A172 (cell line): Measurements from ENCODE around the gene AP2A1. TPM values are rescaled to one million over a fixed set of nuclear protein-coding genes. Genes with fewer than 3 reads are reported as not detected.
A peak's percentile ranks its signal among the peaks of the same experiment; 100 is the strongest.
"Not testable (repeated sequence)": the region's sequence is repeated elsewhere in the genome, so short reads cannot be mapped to it uniquely, and the experiment has no call there.

ENCODE experiments used
- DNase-seq: peaks from one replicate; pipeline ENCODE4 v3.0.0-alpha.2; 2015; ENCODE audit warnings: low spot score
- total RNA-seq: library from RNA; depleted of rRNA; stranded (reverse); fragments of >200 nt; shearing (Covaris generic); gene quantifications from 2 replicates; pipeline ENCODE4 v1.2.3, GENCODE V29; 2014

The AP2A1 gene
- total RNA-seq, 1 experiment from 2014 or later = 130 TPM

DNA sequence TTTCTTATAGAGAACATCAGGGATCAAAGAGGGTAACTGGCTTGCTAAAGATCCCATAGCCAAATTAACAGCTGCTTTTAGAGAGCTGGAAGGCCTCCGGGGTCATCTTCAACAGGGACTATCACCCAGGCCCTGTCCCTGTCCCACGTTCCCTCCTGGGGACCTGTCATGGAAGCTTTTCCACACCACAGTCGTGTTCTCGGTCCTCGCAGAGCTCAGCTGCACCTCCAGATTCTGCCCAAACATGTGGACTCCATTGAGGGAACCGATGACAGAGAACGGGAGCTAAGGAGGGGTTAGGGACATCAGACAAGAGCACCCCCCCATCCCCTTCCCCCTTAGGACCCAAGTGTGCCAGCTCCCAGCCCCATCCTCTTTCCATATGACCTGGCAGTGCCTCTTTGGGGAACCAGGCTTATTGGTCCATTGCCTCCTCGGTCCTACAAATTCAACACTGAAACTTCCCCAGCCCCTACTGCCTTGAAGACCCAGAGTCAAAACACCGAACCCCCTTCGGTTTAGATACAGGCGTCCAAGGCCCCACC is 45.7 kb downstream of the AP2A1 start:
- no peak for DNase-seq

DNA sequence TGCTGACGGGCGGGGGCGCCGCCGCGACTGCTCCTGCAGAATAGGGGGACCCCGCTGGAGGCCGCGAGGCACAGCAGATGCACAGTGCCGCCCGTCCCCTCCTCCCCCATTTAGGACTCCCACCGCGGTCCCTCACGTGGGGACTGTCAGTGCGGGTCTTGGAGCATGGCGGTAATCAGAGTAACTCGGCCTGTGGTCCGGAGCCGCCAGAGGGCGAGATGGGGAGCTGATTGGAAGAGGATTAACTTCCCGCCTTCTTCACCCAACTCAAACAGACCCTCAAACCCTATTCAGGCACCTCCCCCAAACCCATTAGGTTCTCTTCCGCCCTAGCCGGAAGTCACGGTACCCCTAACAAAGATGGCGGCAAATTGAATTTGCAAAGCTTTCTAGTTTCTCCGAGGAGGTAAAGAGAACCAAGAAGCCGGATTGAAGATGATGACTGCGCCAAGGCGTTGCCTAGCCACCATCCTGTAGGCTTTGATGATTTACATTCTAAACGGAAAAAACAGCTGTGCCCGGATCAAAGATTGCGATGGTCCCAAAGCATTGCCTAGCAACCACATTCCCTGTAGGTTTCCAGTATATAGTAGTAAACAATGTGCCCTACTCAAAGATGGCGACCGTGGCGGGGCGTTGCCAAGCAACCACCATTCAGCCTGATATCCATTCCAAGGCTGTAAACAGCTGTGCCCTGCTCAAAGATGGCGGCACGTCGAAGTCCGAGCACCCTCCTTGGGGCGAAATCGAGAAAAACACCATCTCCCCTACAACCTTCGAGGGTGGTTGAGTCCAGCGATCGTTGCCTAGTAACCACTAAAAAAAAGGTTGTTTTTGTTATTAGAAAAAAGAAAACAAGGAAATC is 46.4 kb downstream of the AP2A1 start, which contains the start of gene FUZ:
FUZ (minus strand) TSS at position 296 of the 865 bp plus-strand sequence; CDS start at position 110, 186 bp downstream.
- DNase-seq = peak; percentile 99

DNA sequence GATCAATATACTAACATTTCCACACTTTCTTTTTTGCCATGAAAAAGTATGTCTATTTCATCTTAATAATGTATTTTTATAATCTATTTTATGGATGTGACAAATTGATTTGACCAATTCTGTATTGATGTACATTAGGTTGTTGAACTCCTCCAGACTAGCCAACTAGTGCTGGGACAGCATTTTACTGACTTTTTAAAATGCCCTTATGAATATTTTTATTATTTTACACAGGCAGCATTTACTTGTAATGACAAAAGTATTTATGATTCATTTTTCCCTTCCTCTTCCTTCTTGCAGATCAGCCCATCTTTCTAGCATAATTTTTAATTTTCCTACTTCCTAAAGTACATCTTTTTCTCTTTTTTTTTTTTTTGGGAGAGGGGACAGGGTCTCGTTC is 47.2 kb downstream of the AP2A1 start:
- DNase-seq = no peak

DNA sequence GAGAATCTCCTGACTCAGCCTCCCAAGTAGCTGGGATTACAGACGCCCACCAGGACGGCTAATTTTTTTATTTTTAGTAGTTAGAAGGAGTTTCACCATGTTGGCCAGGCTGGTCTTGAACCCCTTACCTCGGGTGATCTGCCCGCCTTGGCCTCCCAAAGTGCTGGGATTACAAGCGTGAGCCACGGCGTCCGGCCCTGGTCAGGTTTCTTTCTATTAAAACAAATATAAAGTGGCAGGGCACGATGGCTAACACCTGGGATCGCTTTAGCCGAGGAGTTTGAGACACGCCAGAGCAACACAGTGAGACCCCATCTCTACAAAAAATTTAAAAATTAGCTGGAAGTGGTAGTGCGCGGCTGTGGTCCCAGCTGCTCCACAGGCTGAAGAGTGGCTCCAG is 49.8 kb downstream of the AP2A1 start:
- no peak for DNase-seq

DNA sequence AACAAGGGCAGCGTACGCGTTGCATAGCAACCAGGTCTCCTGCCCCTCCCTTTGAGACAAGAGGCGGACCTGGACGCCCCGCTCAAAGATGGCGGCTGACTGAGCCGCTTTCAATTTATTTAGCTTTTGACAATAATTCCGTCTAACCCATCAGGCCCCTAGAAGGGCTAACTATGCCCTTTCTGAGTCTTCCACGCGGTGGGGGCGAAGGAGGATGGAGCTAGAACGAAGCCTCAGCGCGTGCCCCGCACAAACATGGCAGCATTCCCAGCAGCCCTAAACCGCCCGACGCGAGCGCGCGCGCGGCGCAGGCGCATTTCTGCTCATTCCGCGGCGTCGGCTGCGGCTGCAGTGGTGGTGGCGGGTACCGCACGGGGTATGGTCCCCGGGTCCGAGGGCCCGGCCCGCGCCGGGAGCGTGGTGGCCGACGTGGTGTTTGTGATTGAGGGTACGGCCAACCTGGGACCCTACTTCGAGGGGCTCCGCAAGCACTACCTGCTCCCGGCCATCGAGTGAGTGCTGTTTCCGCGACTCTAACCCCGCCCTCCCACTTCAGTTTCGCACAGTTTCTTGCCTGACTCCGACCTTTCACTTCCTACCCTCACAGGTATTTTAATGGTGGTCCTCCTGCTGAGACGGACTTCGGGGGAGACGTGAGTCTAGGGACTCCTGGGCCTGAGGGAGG is 51.3 kb downstream of the AP2A1 start, which contains the start of gene MED25:
MED25 (plus strand) TSS at position 326 of the 685 bp plus-strand sequence; CDS start at position 379, 53 bp downstream.
- peak; percentile 80 for DNase-seq

DNA sequence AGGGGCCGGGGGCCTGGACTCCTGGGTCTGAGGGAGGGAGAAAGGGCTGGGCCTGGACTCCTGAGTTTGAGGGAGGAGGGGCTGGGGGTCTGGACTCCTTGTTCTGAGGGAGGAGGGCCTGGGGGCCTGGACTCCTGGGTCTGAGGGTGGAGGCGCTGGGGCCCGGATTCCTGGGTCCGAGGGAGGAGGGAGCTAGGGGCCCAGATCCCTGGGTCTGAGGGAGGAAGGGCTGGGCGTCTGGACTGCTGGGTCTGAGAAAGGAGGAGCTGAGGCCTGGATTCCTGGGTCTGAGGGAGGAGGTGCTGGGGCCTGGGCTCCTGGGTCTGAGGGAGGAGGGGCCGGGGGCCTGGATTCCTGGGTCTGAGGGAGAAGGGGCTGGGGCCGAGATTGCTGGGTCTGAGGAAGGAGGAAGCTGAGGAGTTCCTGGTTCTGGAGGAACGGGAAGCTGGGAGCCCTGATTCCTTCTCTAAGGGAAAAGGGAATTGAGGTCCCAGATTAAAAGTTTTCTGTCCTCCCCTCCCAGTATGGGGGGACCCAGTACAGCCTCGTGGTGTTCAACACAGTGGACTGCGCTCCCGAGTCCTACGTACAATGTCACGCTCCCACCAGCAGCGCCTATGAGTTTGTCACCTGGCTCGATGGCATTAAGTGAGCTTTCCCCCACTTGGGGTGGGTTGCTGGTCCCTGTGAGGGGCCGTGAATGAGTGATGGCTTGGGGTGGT is 52.0 kb downstream of the AP2A1 start:
- no peak for DNase-seq

DNA sequence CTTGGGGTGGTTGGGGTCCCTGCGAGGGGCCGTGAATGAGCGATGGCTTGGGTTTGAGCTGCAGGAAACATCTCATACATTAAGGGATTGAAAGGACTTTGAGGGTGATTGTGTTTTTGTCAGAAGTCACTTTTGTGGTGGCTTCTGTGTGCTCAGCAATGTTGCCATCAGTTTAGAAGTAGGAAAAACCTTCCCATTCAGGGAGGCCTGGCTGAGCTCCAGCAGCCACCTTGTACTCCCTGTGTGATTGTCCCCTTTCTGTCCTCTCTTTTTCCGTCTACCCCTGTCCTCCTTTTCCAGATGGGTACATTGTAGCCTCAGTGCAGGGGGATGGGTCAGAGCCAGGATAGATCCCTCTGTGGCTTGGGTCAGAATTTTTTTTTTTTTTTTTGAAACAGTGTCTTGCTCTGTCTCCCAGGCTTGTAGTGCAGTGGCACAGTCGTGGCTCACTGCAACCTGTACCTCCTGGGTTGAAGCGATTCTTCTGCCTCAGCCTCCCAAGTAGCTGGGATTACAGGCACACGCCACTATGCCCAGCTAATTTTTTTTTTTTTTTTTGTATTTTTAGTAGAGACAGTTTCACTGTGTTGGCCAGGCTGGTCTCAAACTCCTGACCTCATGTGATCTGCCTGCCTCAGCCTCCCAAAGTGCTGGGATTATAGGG is 52.8 kb downstream of the AP2A1 start:
- not testable (repeated sequence) for DNase-seq

DNA sequence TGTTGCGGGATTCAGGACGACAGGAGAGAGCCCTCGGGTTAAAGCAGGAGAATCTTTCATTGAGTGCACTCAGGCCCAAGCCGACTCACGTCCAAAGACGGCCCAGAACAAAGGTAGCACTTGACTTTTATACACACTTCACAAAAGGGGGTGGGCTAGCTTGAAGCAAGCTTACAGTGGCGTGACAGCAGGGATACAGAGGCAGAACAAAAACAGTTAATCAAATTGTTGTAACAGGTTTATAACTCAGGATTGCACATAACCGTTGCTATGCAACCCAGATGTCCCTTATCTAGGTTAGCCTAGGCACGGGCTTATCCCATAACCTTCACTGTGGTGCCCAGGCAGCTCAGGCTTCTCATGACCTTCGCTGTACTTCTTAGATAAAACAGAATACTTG is 53.3 kb downstream of the AP2A1 start:
- DNase-seq = no peak

DNA sequence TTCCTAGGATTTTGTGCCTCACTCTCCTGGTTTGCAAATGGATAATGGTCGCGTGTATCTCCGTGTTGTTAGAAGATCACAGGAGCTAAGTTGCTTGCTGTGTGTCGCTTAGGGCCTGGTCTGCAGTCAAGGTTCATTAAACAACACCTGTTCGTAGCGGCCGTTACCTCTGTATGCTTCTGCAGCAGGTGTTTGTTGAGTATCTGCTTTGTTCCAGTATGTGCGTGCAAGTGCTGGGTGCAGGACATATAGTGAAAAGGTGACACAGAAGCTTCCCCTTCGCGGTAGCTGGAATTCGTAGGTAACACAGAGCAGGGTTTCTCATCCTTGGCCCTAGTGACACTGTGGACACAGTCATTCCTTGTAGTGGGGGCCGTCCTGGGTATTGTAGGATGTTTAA is 56.7 kb downstream of the AP2A1 start:
- no peak for DNase-seq

DNA sequence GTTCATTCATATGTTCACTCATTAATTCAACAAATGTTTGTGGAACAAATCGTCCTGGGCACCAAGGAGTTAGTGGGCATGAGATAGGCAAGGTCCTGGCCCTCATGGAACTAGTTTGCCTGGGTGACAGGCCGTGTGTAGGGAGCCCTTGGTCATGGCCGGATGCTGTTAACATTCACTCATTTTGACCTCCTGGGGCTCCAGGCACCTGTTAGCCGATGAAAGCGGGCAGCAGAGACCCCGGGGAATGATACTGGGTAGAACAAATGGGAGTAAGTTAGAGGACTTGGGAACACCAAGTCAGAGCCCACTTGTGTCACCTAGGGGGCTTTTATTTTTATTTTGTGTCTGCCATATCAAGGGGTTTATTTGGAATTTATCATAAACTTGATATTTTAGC is 57.9 kb downstream of the AP2A1 start:
- DNase-seq = no peak

DNA sequence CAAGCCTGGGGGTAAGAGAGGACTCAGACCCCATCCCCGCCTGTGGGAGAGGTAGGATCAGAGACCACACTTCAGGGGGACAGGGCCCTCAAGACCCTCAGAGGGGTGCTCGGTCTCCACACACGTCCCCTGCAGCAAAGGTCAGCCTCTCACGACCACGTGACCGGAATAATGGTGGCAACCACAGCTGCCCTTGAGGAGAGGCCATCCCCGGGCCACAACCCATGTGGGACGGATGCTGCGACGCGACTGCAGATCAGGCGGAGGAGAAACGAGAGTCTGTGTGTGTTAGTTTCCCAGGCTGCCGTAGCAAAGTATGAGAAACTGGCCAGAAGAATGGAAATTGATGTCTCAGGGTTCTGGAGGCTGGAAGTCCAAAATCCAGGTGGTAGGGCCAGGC is 60.2 kb downstream of the AP2A1 start:
- DNase-seq = no peak

DNA sequence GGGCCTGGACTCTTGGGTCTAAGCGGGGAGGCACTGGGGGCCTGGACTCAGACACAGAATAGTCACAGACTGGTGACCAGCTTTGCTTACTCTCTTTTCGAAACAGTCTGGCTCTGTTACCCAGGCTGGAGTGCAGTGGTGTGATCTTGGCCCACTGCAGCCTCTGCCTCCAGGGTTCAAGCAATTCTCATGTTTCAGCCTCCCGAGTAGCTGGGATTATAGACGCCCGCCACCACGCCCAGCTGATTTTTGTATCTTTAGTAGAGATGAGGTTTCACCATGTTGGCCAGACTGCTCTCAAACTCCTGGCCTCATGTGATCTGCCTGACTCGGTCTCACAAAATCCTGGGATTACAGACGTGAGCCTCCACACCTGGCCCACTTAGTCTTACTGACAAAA is 62.4 kb downstream of the AP2A1 start:
- DNase-seq = no peak

DNA sequence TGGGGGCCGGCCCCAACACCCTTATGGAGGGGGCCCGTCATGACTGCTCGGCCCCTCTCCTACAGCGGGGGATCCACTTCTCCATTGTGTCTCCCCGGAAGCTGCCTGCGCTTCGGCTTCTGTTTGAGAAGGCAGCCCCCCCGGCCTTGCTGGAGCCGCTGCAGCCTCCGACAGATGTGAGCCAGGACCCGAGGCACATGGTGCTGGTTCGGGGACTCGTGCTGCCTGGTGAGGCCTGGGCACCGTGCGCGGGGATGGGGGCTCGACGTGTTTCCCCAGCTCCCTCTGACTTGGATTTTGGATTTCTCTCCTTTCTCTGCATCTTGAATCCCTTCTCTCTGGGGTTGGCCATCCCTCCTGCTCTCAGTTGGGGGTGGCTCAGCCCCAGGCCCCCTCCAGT is 62.9 kb downstream of the AP2A1 start:
- no peak for DNase-seq

DNA sequence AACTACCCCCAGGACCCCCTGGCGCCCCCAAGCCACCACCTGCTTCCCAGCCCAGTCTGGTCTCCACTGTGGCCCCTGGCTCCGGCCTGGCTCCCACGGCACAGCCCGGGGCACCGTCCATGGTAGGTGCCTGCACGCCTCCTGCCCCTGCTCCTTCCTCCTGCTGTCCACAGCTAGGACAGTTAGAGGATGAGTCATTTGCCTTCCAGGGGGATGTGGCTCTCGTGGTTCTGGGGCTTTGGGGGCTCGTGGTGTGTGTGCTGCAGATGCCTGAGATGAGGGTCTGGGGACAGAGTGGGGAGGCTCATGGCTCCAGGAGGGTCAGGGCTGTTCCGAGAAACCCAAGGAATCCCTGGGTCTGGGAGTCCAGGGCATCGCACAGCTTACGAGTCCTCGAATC is 64.0 kb downstream of the AP2A1 start:
- DNase-seq = no peak

DNA sequence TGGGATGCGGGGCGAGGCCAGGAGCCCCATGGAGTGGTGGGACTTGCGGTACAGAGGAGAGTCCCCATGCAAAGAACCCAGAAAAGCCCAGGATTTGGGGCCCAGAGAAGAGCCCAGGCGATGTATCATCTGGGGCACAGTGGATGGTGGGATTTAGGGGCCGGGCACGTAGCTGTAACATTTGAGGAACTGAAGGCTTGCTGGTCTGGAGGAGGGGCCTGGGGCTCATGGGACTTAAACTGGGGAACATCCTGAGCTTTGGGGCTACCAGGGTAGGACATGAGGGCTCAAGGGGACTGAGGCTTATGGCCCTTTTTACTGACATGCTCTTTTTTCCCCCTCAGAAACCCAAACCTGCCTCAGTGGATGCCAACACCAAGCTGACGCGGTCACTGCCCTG is 64.8 kb downstream of the AP2A1 start:
- no peak for DNase-seq

DNA sequence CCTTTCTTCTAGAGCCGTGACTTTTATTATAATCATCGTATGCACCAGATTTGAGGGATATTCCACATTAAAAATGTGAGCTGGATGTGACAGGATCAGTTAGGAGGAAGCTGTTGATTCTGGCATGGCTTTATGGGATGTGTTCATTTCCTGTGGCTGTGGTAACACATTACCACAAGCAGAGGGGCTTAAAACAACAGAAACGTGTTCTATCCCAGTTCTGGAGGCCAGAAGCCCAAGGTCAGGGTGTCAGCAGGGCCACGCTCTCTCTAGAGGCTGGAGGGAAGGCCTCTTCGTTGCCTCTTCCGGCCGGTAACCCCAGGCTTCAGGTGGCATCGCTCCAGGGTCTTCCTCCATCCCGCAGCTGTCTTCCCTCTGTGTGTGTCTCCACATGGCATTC is 65.8 kb downstream of the AP2A1 start:
- DNase-seq = no peak

DNA sequence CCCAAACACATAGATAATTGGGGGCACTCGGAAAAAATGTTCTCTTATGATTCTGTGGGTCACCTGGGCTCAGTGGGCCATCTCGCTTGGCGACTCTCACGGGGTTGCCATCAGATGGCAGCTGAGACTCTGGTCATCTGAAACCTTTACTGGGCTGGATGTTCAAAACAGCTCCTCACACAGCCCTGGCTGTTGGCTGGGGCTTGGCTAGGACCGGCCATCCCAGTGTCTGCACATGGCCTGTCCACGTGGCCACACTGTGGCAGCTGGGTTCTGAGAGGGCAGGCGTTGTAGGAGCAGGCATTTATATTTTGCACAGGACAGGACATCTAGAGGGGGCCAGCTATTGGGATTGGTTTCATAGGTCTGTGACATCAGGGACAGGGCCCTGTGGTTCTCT is 66.8 kb downstream of the AP2A1 start:
- DNase-seq = no peak

DNA sequence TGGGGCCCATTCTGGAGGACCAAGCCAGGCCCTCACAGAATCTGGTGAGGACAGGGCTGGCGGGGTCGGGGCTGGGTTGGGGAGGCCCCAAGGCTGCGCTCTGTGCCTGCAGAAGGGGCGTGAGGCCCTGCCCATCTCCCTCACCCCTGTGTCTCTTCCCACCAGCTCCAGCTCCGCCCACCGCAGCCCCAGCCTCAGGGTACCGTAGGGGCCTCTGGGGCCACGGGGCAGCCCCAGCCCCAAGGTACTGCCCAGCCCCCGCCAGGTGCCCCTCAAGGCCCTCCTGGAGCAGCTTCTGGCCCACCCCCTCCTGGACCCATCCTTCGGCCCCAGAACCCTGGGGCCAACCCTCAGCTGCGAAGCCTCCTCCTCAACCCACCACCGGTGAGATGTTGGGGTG is 68.8 kb downstream of the AP2A1 start:
- DNase-seq = no peak

DNA sequence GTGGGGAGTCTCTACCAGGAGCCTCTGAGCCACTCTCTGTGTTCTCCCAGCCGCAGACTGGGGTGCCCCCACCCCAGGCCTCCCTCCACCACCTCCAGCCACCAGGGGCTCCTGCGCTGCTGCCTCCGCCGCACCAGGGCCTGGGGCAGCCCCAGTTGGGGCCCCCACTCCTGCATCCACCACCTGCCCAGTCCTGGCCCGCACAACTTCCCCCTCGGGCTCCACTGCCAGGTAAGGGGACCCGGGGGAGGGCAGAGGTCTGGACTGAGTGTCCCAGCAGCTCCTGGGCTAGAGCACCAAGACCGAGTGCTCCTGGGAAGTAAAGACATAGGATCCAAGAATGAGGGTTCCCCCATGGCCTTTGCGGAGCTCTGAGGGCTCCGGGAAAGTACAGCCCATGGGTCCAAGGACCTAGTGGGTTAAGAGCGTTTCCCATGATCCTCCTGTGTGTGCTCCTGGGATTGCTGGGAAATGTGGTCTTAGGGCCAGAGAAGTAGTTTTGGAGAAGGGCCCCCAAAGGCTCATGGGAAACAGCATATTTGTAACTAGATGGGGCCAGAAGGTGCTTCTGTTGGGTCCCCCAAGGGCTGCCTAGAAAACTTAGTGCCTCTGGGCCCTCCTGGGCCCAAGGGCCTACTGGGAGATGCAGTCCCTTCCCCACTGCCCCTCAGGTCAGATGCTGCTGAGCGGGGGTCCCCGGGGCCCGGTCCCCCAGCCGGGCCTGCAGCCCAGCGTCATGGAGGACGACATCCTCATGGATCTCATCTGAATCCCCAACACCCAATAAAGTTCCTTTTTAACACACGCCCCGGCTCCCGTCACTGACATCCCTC is 69.6 kb downstream of the AP2A1 start:
- no peak for DNase-seq

DNA sequence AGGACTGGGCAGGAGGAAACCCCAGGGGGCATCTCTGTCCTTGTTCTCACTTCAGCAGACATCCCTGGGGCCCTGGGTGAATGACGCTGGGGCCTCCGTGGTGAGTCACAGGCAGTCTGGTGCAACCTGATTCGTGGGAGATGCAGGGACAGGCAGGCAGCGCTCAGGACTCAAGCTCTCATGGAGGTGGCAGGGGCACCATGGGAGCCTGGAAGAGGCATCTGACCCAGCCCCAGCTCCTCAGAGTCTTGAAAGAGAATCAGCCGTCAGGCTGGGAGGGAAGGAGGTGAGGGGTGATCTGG is 70.2 kb downstream of the AP2A1 start:
- no peak for DNase-seq

DNA sequence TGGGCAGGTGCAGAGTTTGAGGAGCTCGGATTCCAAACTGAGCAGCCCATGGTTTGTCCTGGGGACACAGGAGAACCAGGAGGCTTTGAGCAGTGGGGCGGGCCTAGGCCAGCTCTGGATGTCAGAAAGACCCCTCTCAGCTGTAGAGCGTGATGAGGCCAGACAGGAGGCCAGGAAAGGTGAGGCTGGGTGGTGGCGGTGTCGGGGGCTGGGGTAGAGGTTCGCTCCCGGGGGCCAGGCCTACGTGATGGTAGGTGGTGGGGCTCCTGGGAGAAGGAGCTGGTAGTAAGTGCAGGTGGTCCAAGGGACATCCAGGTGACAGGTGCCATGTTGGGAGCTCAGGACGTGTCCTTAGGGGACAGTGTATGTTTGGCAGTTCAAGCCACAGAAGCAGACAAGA is 70.6 kb downstream of the AP2A1 start:
- DNase-seq = no peak
